Stimulated activated naive CD4-positive, alpha-beta T cell (primary cell): Measurements from ENCODE around the gene TMEM63A.

Source experiments
- DNase-seq, 6 experiments: peaks; one replicate each; lab custom pipeline; 2025; lab: John Stamatoyannopoulos, UW

The TMEM63A gene

GRCh38 chr1:225886159-225887029, 4.2 kb upstream of the TMEM63A start:
- no peak for DNase-seq

GRCh38 chr1:225885336-225885735, 3.2 kb upstream of the TMEM63A start:
- no peak for DNase-seq

DNA sequence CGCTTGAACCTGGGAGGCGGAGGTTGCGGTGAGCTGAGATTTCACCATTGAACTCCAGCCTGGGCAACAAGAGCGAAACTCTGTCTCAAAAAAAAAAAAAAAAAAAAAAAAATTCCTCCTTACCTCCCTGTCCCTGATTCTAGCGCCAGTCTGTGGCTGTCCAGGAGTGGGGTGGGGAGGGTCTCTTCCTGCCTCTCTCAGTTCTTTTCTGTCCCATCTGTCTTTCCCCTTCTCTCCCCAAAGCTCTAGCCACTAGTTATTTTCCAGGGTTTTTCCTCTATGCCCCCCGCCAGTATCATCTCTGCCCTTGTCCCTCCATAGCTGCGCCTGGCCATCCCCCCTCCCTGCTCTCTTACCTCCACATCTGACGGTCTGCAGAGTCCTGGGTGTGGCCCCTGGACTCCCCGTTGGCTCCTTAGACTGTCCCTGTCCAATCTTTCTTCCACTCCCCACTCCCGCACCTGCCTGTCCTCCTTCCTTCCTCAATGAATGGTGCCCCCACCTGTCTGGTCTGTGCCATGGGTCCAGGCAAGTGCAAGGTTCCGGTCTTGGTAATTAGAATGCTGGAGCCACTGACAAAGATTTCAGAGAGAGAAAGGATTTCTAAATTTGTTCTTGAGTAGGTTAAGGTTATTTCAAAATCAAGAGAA, 1.6 kb upstream of the TMEM63A start:
- no peak for DNase-seq

DNA sequence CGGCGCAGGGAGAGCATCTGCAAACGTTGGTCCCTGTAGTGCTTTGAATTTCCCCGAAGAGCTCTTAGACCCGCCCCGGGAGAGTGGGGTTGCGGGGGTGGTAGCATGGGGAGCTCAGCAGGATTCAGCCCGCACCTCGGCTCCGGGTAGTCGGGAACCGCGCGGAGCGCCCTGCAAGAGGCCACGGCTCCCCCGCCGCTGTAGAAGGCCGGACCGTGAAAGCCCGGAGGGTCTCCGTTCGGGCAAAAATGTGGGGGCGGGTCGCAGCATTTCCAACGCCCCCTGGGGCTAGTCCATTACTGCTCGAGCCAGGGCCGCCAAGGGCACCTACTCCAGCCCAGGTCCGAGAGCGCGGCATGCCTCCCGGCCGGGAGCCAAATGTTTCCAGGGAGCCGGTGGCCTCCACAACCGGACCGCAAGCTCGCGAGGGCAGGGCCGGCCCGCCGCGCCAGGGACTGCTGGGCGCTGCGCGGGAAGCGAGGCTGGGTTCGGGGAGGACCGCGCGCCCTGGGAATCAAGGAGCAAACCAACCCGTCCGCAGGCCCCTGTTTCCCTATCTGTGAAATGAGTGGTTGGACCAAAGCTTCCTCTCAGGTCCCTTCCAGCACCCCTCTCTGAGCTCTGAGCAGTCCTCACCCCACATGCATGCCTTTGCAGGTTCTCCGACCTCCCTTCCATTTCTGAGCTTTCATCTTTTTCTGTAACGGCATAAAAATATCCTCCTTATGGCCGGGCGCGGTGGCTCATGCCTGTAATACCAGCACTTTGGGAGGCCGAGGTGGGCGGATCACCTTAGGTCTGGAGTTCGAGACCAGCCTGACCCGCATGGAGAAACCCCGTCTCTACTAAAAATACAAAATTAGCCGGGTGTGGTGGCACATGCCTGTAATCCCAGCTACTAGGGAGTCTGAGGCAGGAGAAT, 775 bp upstream of the TMEM63A start:
- peak in 4 of 6 experiments; percentile 29 to 51 (median 40) for DNase-seq

DNA sequence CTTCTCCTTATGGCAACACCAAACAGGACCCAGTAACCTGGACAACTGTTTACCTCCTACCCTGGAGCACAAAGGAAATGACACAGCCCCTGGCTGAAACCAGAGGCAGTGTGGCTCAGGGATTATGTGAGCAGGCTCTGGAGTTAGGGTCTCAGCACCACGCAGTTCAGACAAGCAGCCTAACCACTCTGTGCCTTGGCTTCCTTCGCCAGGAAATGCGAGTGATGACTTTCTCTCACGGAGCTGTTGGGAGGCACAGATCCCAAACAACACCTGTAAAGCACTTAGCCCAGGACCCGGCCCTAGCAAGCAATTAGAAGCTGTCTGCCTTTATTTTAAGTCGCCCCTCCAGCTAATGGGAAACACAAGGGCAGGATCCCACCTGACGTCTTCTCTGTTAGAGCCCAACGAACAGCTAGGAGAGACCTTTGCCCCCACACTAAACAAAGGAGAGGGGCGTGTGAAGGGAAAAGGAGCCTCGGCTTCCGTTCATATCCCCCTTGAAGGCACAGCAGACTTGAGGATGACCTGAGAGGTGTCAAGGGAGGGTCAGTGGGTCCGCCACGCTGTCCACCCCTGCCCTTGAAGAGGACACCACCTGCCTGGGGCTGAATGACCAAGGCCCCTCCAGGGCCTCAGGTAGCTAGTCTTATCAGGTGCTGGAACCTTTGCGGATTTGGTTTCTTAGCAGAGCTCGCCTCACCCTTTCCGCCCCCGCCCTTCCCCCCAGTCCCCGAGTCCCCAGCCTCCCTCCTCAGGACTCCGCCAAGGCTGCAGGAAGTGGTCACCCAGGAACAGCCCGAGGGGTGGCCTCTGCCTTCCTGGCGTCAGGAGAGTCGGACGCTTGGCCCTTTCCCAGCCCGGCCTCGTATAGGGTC, 860 bp downstream of the TMEM63A start:
- peak in 4 of 6 experiments; percentile 15 to 60 (median 32) for DNase-seq

DNA sequence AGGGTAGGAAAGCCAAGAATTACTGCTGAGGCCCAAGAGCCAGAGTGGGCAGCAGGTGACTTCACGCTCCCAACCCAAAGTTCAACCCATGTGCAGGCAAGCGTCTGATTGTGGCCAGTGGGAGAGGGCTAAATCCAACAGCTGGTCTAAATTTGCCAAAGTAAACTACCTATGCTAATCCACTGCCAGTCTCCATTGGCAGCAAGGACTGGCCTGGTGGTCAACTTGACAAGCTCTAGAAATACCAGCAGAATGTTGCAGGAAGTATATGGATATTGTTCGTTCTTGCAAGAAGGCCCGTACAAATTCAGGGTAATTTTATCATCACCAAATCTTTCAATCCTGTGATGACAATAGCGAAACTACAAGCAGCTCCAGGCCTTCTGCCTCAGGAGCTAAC, 1.5 kb downstream of the TMEM63A start:
- DNase-seq, result peak in 1 of 6 experiments; percentile 15

- no peak for DNase-seq
Measured at GRCh38 chr1:225880222-225880588, 2.0 kb downstream of the TMEM63A start.

- peak in 3 of 6 experiments; percentile 16 to 54 (median 22) for DNase-seq
Measured at GRCh38 chr1:225879521-225880221, 2.5 kb downstream of the TMEM63A start.

DNA sequence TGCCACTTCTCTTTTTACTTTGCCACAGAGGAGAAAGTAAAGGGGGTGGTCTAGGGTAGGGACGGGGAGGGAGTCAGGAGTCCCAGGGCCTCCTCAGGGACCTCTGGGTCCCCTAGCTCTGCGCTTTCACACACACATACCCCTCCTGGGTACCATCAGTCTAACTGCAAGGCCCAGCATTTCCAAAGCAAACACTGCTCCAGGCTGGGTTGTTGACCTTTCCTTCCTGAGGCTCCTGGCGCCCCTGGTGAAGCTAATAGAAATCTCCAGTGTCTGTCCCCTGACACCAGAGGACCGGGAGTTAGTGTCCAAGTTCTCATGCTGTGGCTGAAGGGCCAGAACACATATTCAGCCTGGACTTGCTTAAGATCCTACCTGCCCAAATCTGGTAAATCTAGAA, 3.9 kb downstream of the TMEM63A start:
- no peak for DNase-seq

DNA sequence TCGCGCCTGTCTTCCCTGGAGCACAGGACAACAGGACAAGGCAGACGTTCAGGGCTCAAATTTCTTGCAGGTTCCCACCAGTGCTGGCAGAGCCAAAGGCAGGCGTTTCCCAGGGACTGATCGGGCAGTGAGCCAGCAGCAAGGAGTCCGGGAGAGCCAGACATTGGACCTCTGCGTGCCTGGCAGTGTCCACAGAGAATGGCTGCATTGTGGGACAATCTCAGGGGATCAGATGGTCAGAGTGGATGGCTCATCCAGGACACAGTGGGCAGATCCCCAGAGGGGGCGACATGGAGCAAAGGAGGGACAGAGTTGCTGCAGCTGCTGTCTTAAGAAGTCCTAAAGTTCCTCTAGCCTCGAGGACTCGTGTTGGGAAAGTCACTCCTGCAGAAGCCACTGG, 4.6 kb downstream of the TMEM63A start:
- DNase-seq, result peak in 1 of 6 experiments; percentile 5

DNA sequence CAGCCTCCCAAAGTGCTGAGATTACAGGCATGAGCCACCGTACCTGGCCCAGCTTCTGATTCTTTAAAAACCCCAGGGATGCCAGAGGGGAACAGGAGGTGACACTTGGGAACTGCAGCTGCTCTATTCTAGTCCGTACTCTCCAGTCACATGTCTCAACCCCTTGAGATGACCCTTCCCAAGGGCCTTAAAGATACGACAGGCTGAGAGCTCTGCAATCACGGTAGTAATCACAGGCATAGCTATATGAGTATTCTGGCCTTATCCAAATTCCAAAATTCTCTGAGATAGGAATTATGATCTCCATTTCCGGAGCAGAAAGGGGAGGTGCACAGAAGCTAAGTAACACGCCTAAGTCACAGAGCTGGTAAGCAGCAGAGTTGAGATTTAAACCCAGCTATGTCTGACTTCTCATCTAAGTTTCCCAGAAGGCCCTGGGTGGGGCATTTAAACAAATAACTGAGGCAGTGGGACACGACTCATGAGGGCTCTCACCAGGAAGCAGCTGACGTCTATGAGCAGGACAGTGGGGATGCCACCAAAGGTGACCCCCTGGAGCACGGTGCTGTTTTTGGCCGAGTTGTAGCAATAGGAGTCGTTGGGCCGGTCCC, 5.2 kb downstream of the TMEM63A start:
- no peak for DNase-seq

DNA sequence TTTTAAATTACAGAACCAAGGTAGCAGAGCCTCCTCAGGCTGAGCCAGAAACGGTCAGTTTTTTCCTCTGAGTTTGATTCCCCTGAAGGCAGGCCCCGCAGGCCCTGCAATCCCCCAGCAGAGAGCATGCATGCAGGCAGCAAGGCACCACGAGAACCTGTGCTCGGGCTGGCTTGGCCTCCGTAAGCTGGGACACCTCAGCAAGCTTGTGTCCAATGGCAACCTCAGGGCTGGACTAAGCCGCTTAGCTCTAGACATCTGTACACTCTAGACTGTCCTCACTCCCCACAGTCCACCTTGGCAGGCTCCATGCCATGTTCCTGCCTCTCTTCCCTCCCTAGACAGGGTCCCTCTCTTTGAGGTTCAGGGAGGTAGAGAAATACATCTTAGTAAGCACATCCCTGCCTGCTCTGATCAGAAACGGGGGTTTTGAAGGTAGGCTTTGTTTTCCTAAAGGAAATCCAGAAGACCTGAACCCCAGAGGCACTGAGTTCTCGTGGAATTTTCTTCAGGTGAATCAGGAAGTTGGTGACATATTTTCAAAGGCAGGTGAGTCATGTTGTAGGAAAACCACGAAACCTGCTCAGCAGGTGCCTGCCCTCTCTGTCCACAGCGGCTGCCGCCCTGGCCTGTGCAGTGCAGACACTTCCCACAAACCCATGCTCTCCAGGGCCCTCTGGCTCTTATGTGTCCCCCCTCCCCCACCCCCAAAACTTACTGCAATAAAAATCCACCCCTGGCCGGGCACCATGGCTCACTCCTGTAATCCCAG, 7.0 kb downstream of the TMEM63A start:
- no peak for DNase-seq

GRCh38 chr1:225874431-225874830, 7.7 kb downstream of the TMEM63A start:
- no peak for DNase-seq

- no peak for DNase-seq
Measured at GRCh38 chr1:225873281-225873850, 8.8 kb downstream of the TMEM63A start.

- no peak for DNase-seq
Measured at GRCh38 chr1:225872075-225872430, 10.1 kb downstream of the TMEM63A start.

GRCh38 chr1:225871359-225872074, 10.7 kb downstream of the TMEM63A start:
- no peak for DNase-seq

DNA sequence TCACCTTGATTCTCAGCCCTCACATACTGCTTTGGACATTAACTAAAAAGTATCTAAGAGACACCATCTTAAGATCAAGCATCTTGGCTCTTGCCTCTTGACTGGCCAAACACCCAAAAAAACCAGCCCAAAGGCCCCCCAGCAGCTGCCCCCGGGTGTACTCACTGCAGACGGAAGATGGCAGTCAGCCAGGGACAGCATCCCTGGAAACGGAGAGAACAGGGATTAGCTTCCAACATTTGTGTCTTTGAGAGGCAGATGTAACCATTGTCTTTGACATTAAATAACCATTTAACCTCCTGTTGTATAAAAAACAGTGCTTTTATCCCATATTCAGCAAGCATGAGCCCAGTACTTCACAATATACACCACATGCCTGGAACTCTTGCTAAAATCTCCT, 11.3 kb downstream of the TMEM63A start:
- DNase-seq, result no peak

DNA sequence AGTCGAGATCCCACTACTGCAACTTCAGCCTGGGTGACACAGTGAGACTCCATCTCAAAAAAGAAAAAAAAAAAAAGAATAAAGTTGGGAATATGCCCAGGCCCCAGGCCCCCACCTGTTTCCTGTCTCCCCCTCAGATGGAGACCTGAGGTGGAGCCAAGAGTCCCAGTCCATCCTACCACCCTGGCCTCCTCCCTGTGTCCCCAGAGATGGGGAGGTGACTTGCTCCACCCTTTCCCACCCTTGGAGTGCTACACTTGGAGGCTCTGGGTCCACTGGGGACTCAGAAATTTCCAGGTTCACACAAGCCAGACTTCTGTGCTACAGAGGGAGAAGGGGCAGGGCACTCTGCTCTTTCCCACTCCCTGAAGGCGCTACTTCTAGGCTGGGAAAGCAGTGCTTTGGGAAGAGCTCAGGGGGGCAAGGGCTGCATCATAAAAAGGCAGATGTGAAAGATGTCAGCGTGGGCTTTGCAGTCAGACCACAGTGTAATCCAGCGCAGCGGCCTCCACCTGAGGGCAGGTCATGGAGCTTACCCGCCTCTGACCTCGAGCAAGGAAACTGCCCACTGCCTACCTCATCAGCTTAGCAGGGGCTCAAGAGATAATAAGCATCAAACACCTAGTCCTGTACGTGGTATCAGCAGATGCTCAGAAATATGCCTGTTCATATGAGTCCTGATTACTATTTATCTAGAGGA, 13.4 kb downstream of the TMEM63A start:
- DNase-seq, result no peak
